Neural cell (in vitro differentiated cells): ENCODE measurements around the gene LIF. TPM values are rescaled to one million over a fixed set of nuclear protein-coding genes. Genes with fewer than 3 reads are reported as not detected.

Experiments
- H2AFZ ChIP-seq: fragments of 200-600, 300-800 bp; sonication (generic), shearing (Covaris generic); 2 replicates; pipeline ENCODE4 v1.6.0; 2014; ENCODE audit warnings: low read depth, mild to moderate bottlenecking, antibody characterized with exemption, low read length, moderate library complexity
- H3F3A ChIP-seq: fragments of 200-600 bp; shearing (Covaris generic); 2 replicates; pipeline ENCODE4 v1.6.1; 2016; ENCODE audit warnings: mild to moderate bottlenecking, moderate library complexity, mixed read lengths, antibody characterized with exemption, low read length; ENCODE audit not compliant: insufficient read depth, poor library complexity, severe bottlenecking
- H3K27ac ChIP-seq: fragments of 200-600, 300-800 bp; sonication (generic), shearing (Covaris generic); 2 replicates; pipeline ENCODE4 v1.5.1; 2014; ENCODE audit warnings: mild to moderate bottlenecking, low read length, moderate library complexity
- H3K27me3 ChIP-seq: fragments of 300-800, 200-600 bp; sonication (generic), shearing (Covaris generic); 2 replicates; pipeline ENCODE4 v1.6.0; 2014; ENCODE audit warnings: mild to moderate bottlenecking, low read depth, low read length, moderate library complexity; ENCODE audit not compliant: insufficient read depth
- H3K36me3 ChIP-seq: fragments of 300-800, 200-600 bp; sonication (generic), shearing (Covaris generic); 2 replicates; pipeline ENCODE4 v1.5.1; 2014; ENCODE audit warnings: mild to moderate bottlenecking, antibody characterized with exemption, low read length, moderate library complexity; ENCODE audit not compliant: insufficient read depth
- H3K4me2 ChIP-seq: fragments of 300-800, 200-600 bp; sonication (generic), shearing (Covaris generic); 2 replicates; pipeline ENCODE4 v1.6.0; 2014; ENCODE audit warnings: mild to moderate bottlenecking, low read length
- H3K4me3 ChIP-seq: fragments of 300-800, 200-600 bp; sonication (generic), shearing (Covaris generic); 2 replicates; pipeline ENCODE4 v1.5.1; 2014; ENCODE audit warnings: mild to moderate bottlenecking, low read length, moderate library complexity
- H3K79me2 ChIP-seq: fragments of 200-600 bp; shearing (Covaris generic); replicated peaks from 2 replicates; pipeline ENCODE4 v1.6.0; 2014; ENCODE audit warnings: mild to moderate bottlenecking, low read length, moderate library complexity; ENCODE audit not compliant: insufficient read depth
- H3K9ac ChIP-seq: fragments of 300-800, 200-600 bp; sonication (generic), shearing (Covaris generic); 2 replicates; pipeline ENCODE4 v1.6.1; 2016; ENCODE audit warnings: mild to moderate bottlenecking, low read length, mixed read lengths
- H3K9me2 ChIP-seq: fragments of 200-600 bp; shearing (Covaris generic); 2 replicates; pipeline ENCODE4 v1.6.1; 2016; ENCODE audit warnings: mild to moderate bottlenecking, low read length, mixed read lengths; ENCODE audit not compliant: insufficient read depth
- H3K9me3 ChIP-seq: fragments of 200-600, 300-800 bp; sonication (generic), shearing (Covaris generic); 2 replicates; pipeline ENCODE4 v1.6.1; 2016; ENCODE audit warnings: mild to moderate bottlenecking, mixed run types, low read length, moderate library complexity, mixed read lengths
- H4K20me1 ChIP-seq: fragments of 200-600 bp; shearing (Covaris generic); 2 replicates; pipeline ENCODE4 v1.6.1; 2016; ENCODE audit warnings: mild to moderate bottlenecking, mixed run types; ENCODE audit not compliant: insufficient read depth
- CTCF ChIP-seq: fragments of 450-650 bp; IDR thresholded peaks from 2 replicates; pipeline ENCODE4 v1.5.1; 2014; ENCODE audit warnings: antibody characterized with exemption, mild to moderate bottlenecking, moderate library complexity; ENCODE audit not compliant: poor library complexity, severe bottlenecking
- EP300 ChIP-seq: fragments of 450-650 bp; conservative IDR thresholded peaks from 2 replicates; pipeline ENCODE4 v1.6.1; 2014; ENCODE audit warnings: antibody characterized with exemption, mild to moderate bottlenecking, moderate library complexity; ENCODE audit not compliant: poor library complexity, severe bottlenecking
- EZH2 ChIP-seq: fragments of 200-600, 300-800 bp; shearing (Covaris generic), sonication (generic); IDR thresholded peaks from 2 replicates; pipeline ENCODE4 v1.6.1; 2014; ENCODE audit warnings: antibody characterized with exemption, low read length, borderline replicate concordance, mild to moderate bottlenecking; ENCODE audit not compliant: insufficient read depth, poor library complexity, severe bottlenecking
- MXI1 ChIP-seq: fragments of 450-650 bp; conservative IDR thresholded peaks from 2 replicates; pipeline ENCODE4 v1.6.1; 2014; ENCODE audit warnings: antibody characterized with exemption, mild to moderate bottlenecking; ENCODE audit not compliant: poor library complexity, severe bottlenecking
- POLR2AphosphoS5 ChIP-seq: IDR thresholded peaks from 2 replicates; pipeline ENCODE4 v1.6.1; 2012
- RAD21 ChIP-seq: fragments of 450-650 bp; conservative IDR thresholded peaks from 2 replicates; pipeline ENCODE4 v1.6.1; 2014; ENCODE audit warnings: antibody characterized with exemption, mild to moderate bottlenecking, moderate library complexity
- SMC3 ChIP-seq: fragments of 450-650 bp; conservative IDR thresholded peaks from 2 replicates; pipeline ENCODE4 v1.6.1; 2014; ENCODE audit warnings: antibody characterized with exemption, mild to moderate bottlenecking, moderate library complexity; ENCODE audit not compliant: poor library complexity
- TAF1 ChIP-seq: IDR thresholded peaks from 2 replicates; pipeline ENCODE4 v1.6.1; 2012; ENCODE audit warnings: low read depth
- polyA plus RNA-seq: library from polyadenylated mRNA; depleted of rRNA; stranded (reverse); fragments of >200 nt; gene quantifications from 2 replicates; pipeline ENCODE4 v1.2.3, GENCODE V29; 2014
- TF ChIP-seq, protein P1 (sequence below): IDR thresholded peaks from 2 replicates; pipeline ENCODE4 v1.6.1; 2012; ENCODE audit warnings: borderline replicate concordance

The LIF gene
- polyA plus RNA-seq, 1 donor from 2014 or later: 0.05 TPM

- TF ChIP-seq CTCF (no peak), MXI1 (no peak), TAF1 (no peak)
Observed at GRCh38 chr22:30208631-30209603, 37.6 kb downstream of the LIF start (continued).

GRCh38 chr22:30206944-30207343 is 39.6 kb downstream of the LIF start:
- H2AFZ ChIP-seq: no peak overlapping the region
- H3K9me3 ChIP-seq: no peaks in the 10 kb centered on the region
- H3K27me3 ChIP-seq: no peaks in the 10 kb centered on the region
- no peaks in the 10 kb centered on the region for H3K36me3 ChIP-seq
- no peak overlapping the region for H3K4me3 ChIP-seq
- TF ChIP-seq POLR2AphosphoS5 (no peak), TAF1 (no peak)
- H4K20me1 ChIP-seq: no peaks in the 10 kb centered on the region
- H3K4me2 ChIP-seq: no peak overlapping the region
- no peaks in the 10 kb centered on the region for H3K79me2 ChIP-seq
- H3K27ac ChIP-seq: no peak overlapping the region
- H3K9ac ChIP-seq: no peak overlapping the region
- no peaks in the 10 kb centered on the region for H3K9me2 ChIP-seq
- no peaks in the 10 kb centered on the region for H3F3A ChIP-seq

DNA sequence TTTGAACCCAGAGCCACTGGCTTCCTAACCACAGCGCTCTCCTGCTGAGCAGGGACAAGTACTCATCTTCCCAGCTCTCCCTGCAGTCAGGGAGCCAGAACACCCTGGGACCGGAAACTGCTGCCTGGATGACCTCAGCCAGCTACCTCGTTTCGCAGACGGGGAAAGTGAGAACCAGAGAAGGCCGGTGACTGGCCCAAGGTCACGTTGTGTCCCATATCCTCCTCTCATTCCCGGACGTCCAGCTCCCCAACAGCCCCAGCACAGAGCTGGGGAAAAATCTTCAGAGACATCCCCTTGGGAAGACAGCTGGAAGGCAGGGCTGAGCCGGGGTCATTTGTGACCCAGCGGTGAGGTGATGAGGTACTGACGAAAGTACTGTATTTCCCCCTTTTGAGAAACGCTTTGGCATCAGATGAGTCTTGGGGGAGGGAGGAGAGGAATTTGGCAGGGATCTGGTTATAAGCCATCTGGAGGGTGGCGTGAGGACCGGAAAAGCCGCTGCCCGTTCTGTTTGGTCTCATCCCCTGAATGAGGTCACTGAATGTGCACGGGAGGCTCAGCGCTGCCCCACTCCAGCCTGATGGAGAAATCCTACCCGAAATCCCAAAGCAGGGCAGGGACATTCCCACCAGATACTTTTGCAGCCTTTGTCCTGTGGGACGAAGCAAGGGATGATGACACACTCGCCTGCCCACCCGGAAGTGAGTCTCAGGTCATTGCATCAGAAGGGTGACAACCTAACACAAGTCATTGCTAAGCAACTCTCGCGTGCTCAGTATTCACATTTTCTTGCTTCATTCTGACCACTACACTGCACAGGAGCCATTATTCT is 41.1 kb downstream of the LIF start:
- no peaks in the 10 kb centered on the region for H4K20me1 ChIP-seq
- H3F3A ChIP-seq: no peaks in the 10 kb centered on the region
- no peak overlapping the region for H3K9ac ChIP-seq
- H3K79me2 ChIP-seq: no peaks in the 10 kb centered on the region
- H3K27me3 ChIP-seq: no peaks in the 10 kb centered on the region
- H2AFZ ChIP-seq: no peak overlapping the region
- no peaks in the 10 kb centered on the region for H3K9me3 ChIP-seq
- no peak overlapping the region for H3K27ac ChIP-seq
- TF ChIP-seq EZH2 (no peak), EP300 (no peak), TAF1 (no peak), RAD21 (no peak), MXI1 (no peak), CTCF (no peak), SMC3 (no peak), POLR2AphosphoS5 (no peak)
- TF ChIP-seq, protein P1, sequence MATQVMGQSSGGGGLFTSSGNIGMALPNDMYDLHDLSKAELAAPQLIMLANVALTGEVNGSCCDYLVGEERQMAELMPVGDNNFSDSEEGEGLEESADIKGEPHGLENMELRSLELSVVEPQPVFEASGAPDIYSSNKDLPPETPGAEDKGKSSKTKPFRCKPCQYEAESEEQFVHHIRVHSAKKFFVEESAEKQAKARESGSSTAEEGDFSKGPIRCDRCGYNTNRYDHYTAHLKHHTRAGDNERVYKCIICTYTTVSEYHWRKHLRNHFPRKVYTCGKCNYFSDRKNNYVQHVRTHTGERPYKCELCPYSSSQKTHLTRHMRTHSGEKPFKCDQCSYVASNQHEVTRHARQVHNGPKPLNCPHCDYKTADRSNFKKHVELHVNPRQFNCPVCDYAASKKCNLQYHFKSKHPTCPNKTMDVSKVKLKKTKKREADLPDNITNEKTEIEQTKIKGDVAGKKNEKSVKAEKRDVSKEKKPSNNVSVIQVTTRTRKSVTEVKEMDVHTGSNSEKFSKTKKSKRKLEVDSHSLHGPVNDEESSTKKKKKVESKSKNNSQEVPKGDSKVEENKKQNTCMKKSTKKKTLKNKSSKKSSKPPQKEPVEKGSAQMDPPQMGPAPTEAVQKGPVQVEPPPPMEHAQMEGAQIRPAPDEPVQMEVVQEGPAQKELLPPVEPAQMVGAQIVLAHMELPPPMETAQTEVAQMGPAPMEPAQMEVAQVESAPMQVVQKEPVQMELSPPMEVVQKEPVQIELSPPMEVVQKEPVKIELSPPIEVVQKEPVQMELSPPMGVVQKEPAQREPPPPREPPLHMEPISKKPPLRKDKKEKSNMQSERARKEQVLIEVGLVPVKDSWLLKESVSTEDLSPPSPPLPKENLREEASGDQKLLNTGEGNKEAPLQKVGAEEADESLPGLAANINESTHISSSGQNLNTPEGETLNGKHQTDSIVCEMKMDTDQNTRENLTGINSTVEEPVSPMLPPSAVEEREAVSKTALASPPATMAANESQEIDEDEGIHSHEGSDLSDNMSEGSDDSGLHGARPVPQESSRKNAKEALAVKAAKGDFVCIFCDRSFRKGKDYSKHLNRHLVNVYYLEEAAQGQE: no peak
- H3K4me3 ChIP-seq: no peak overlapping the region
- no peaks in the 10 kb centered on the region for H3K9me2 ChIP-seq
- H3K4me2 ChIP-seq: no peak overlapping the region
- no peaks in the 10 kb centered on the region for H3K36me3 ChIP-seq
